ENCODE measurements around the gene LRBA.

- no peak for TF ChIP-seq CTCF (IDR thresholded peaks at IDR 0.05; ENCODE audit: low read length)
- no peak for TF ChIP-seq EZH2phosphoT487 (IDR thresholded peaks at IDR 0.05; ENCODE audit: low read length)
Observed at GRCh38 chr4:150784305-150784704, 230.8 kb downstream of the LRBA start.

Measured in MM.1S (cell line).